Measurements from ENCODE around the gene ALG3. TPM values are rescaled to one million over a fixed set of nuclear protein-coding genes. Genes with fewer than 3 reads are reported as not detected.

ALG3 gene
- total and polyA plus RNA-seq, 10 donors, result 18.7 to 59.0 (median 25.7) TPM

GRCh38 chr3:184259878-184260723 lies 11.3 kb upstream of the ALG3 start:
- Histone ChIP-seq H3K27ac (peak overlapping the region in 1 of 8 donors; percentile 24), H3K36me3 (peaks cover 0 to 17% (median 2%) of the 10 kb centered on the region in 6 donors), H3K4me1 (peaks cover 17 to 39% (median 32%) of the 10 kb centered on the region in 6 donors), H3K4me3 (peak overlapping the region in 6 of 8 donors; percentile 37 to 75 (median 54)), H3K27me3 (replicated peaks in 1 of 7) (peaks cover 3 to 69% (median 55%) of the 10 kb centered on the region in 7 donors), H3K9me3 (no peaks in the 10 kb centered on the region)
- intact Hi-C loops (cut with DNase I; ENCODE audit: low total_unique reads), result loop anchor here (10.0 kb wide), 1 partner anchor 375 kb away; the partner anchor contains the start of gene PARL
- TF ChIP-seq, protein P1, sequence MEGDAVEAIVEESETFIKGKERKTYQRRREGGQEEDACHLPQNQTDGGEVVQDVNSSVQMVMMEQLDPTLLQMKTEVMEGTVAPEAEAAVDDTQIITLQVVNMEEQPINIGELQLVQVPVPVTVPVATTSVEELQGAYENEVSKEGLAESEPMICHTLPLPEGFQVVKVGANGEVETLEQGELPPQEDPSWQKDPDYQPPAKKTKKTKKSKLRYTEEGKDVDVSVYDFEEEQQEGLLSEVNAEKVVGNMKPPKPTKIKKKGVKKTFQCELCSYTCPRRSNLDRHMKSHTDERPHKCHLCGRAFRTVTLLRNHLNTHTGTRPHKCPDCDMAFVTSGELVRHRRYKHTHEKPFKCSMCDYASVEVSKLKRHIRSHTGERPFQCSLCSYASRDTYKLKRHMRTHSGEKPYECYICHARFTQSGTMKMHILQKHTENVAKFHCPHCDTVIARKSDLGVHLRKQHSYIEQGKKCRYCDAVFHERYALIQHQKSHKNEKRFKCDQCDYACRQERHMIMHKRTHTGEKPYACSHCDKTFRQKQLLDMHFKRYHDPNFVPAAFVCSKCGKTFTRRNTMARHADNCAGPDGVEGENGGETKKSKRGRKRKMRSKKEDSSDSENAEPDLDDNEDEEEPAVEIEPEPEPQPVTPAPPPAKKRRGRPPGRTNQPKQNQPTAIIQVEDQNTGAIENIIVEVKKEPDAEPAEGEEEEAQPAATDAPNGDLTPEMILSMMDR (IDR thresholded peaks at IDR 0.05 in 8 of 11, conservative IDR thresholded peaks at IDR 0.05 in 3 of 11), result no peak
- TF ChIP-seq POLR2A (IDR thresholded peaks at IDR 0.05) (no peak), POLR2AphosphoS5 (IDR thresholded peaks at IDR 0.05) (no peak)
- WGBS, 5 donors, result 2 to 3% (median 2%) methylated on average over 34 to 91 of the region's 91 CpGs
- peak; percentile 82 for DNase-seq

DNA sequence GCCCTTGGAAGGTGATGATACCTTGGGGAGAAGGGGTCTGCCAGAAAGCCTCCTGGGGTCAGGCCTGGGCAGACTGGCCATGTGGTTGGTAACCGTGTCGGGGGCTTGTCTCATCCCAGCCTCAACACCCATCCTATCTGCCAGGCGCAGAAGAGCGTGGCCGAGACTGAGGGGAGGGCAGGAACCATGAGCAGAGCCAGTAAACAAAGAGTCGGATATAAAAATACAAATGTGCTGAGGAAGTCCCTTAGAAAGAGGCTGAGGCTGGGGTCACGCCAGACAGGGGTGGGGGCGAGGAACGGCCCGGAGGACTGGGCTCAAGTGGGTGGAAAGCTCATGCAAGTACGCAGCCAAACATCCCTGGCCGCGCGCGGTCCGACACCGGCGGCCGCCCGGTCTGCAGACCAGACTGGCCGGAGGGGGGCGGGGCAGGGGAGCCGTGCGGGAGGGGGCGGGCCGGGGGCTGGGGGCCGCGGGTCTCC lies 10.7 kb upstream of the ALG3 start:
- no peaks in the 10 kb centered on the region for H3K9me3 ChIP-seq
- H3K27me3 ChIP-seq (replicated peaks in 1 of 7), result peaks cover 3 to 62% (median 49%) of the 10 kb centered on the region in 7 donors
- intact Hi-C loops (cut with DNase I; ENCODE audit: low total_unique reads), result loop anchor here (10.0 kb wide), 1 partner anchor 375 kb away; the partner anchor contains the start of gene PARL
- TF ChIP-seq POLR2A (IDR thresholded peaks at IDR 0.05) (no peak), POLR2AphosphoS5 (IDR thresholded peaks at IDR 0.05) (no peak)
- TF ChIP-seq, protein P1 (IDR thresholded peaks at IDR 0.05 in 8 of 11, conservative IDR thresholded peaks at IDR 0.05 in 3 of 11), result no peak
- peaks cover 0 to 17% (median 2%) of the 10 kb centered on the region in 6 donors for H3K36me3 ChIP-seq
- peaks cover 17 to 39% (median 32%) of the 10 kb centered on the region in 6 donors for H3K4me1 ChIP-seq
- H3K27ac ChIP-seq, result no peak overlapping the region
- no peak for DNase-seq
- WGBS, 5 donors, result 22 to 37% (median 28%) methylated on average over 16 to 28 of the region's 28 CpGs
- H3K4me3 ChIP-seq, result peak overlapping the region in 1 of 8 donors; percentile 75

DNA sequence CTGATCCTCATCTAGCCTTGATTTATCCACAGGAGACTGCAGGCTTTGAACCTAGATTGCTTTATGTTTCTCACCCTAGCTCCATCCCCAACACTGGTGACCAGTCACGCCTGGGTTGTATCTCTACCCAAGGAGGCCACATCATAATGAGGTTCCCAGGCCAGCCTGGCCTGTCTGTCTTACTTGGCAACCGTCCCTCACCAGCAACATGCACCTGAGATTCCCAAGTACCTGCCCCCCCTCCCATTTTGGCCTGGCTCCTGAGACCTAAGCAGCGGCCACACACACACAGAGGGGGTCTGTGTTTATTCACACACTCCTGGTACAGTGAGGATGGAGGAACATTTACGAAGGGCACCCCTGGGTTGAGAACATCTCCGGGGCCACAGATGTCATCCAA lies 10.2 kb upstream of the ALG3 start:
- Histone ChIP-seq H3K9me3 (no peaks in the 10 kb centered on the region), H3K4me3 (no peak overlapping the region), H3K36me3 (peaks cover 0 to 17% (median 2%) of the 10 kb centered on the region in 6 donors), H3K27ac (no peak overlapping the region), H3K4me1 (peaks cover 17 to 39% (median 32%) of the 10 kb centered on the region in 6 donors), H3K27me3 (replicated peaks in 1 of 7) (peaks cover 3 to 57% (median 45%) of the 10 kb centered on the region in 7 donors)
- DNase-seq, result no peak
- WGBS, 5 donors, result 80 to 95% (median 92%) methylated on average over 5 of the region's 5 CpGs
- no peak for TF ChIP-seq POLR2A (IDR thresholded peaks at IDR 0.05)
- TF ChIP-seq, protein P1 (IDR thresholded peaks at IDR 0.05 in 8 of 11, conservative IDR thresholded peaks at IDR 0.05 in 3 of 11), result no peak
- TF ChIP-seq POLR2AphosphoS5 (IDR thresholded peaks at IDR 0.05), result no peak
- intact Hi-C loops (cut with DNase I; ENCODE audit: low total_unique reads), result loop anchor here (10.0 kb wide), 1 partner anchor 374 kb away; the partner anchor contains the start of gene PARL

Data from spleen (tissue), 11 donors.